GM12878 (cell line): ENCODE measurements around the gene IL10RA. TPM values are rescaled to one million over a fixed set of nuclear protein-coding genes. Genes with fewer than 3 reads are reported as not detected.

Experiments used
- ATF7 ChIP-seq: fragments of 450-650 bp; IDR thresholded peaks from 2 replicates; pipeline ENCODE4 v1.6.1; 2016; ENCODE audit warnings: low read depth, mild to moderate bottlenecking
- E2F8 ChIP-seq: fragments of 450-650 bp; IDR thresholded peaks from 2 replicates; pipeline ENCODE4 v1.6.1; 2018; ENCODE audit warnings: mild to moderate bottlenecking, low read depth, moderate library complexity; ENCODE audit not compliant: partially characterized antibody
- EED ChIP-seq: sonication (generic); IDR thresholded peaks from 2 replicates; pipeline ENCODE4 v1.6.1; 2016; ENCODE audit warnings: antibody characterized with exemption, low read depth
- MAX ChIP-seq: IDR thresholded peaks from 2 replicates; pipeline ENCODE4 v1.6.1; 2012; ENCODE audit warnings: low read depth, low read length, improper control_type of control experiment
- MEF2A ChIP-seq: IDR thresholded peaks from 2 replicates; pipeline ENCODE4 v1.6.1; 2011; ENCODE audit warnings: low read depth, mild to moderate bottlenecking, low read length, moderate library complexity; ENCODE audit not compliant: insufficient read depth
- NBN ChIP-seq: fragments of 450-650 bp; IDR thresholded peaks from 2 replicates; pipeline ENCODE4 v1.6.1; 2016
- NRF1 ChIP-seq: conservative IDR thresholded peaks from 2 replicates; pipeline ENCODE4 v1.6.1; 2011; ENCODE audit warnings: mild to moderate bottlenecking, low read depth, low read length, improper control_type of control experiment
- PAX5 ChIP-seq: IDR thresholded peaks from 2 replicates; pipeline ENCODE4 v1.6.1; 2011; ENCODE audit warnings: low read depth, low read length, borderline replicate concordance
- PML ChIP-seq: IDR thresholded peaks from 2 replicates; pipeline ENCODE4 v1.6.1; 2012; ENCODE audit warnings: low read length, inconsistent platforms
- RAD51 ChIP-seq: fragments of 450-650 bp; IDR thresholded peaks from 2 replicates; pipeline ENCODE4 v1.6.1; 2016; ENCODE audit warnings: moderate library complexity, mild to moderate bottlenecking, inconsistent platforms
- STAT3 ChIP-seq: IDR thresholded peaks from 2 replicates; pipeline ENCODE4 v1.6.1; 2011; ENCODE audit warnings: low read depth, low read length, improper control_type of control experiment
- ZNF217 ChIP-seq: fragments of 450-650 bp; IDR thresholded peaks from 2 replicates; pipeline ENCODE4 v1.6.1; 2017; ENCODE audit warnings: antibody characterized with exemption, mild to moderate bottlenecking
- ZNF274 ChIP-seq: IDR thresholded peaks from one replicate; pipeline ENCODE4 v1.8.0; 2011; ENCODE audit not compliant: insufficient read length, insufficient read depth
- polyA plus RNA-seq, 11 experiments: library from polyadenylated mRNA; depleted of rRNA in 4 of 11; unstranded in 6 of 11; stranded (reverse) in 5 of 11; fragments of >200 nt; fragmentation: Nextera tagmentation in 4 of 11; fragmentation: Illumina TruSeq in 1 of 11; extraction: Ambion mirVana in 4 of 11; extraction: Trizol in 1 of 11; gene quantifications; 1 replicate in 1 of 11; 2 replicates in 10 of 11; pipeline versions ENCODE4 v1.2.1 to v1.2.3, GENCODE V29; 2011 to 2016; ENCODE audit warnings: inconsistent platforms in 2 of 11, missing spikeins in 2 of 11, low read depth in 1 of 11
- total RNA-seq, 4 experiments: library from RNA; depleted of rRNA in 3 of 4; stranded (reverse); fragments of >200 nt in 3 of 4; fragmentation: Illumina TruSeq in 1 of 4; extraction: Trizol in 1 of 4; gene quantifications; 2 replicates each; pipeline versions ENCODE4 v1.2.1 to v1.2.3, GENCODE V29; 2013 to 2021
- TF ChIP-seq, protein P1 (sequence below): IDR thresholded peaks from 2 replicates; pipeline ENCODE4 v1.6.1; 2012; ENCODE audit warnings: low read length, inconsistent platforms
- TF ChIP-seq, protein P2 (sequence below): fragments of 450-650 bp; IDR thresholded peaks from 2 replicates; pipeline ENCODE4 v1.6.1; 2016; ENCODE audit warnings: mild to moderate bottlenecking

IL10RA gene
- total and polyA plus RNA-seq, 10 of the 15 experiments (the other 5 are each of a cell fraction or from before 2014, with no cell fraction given), result 0.77 to 45.9 (median 9.6) TPM

DNA sequence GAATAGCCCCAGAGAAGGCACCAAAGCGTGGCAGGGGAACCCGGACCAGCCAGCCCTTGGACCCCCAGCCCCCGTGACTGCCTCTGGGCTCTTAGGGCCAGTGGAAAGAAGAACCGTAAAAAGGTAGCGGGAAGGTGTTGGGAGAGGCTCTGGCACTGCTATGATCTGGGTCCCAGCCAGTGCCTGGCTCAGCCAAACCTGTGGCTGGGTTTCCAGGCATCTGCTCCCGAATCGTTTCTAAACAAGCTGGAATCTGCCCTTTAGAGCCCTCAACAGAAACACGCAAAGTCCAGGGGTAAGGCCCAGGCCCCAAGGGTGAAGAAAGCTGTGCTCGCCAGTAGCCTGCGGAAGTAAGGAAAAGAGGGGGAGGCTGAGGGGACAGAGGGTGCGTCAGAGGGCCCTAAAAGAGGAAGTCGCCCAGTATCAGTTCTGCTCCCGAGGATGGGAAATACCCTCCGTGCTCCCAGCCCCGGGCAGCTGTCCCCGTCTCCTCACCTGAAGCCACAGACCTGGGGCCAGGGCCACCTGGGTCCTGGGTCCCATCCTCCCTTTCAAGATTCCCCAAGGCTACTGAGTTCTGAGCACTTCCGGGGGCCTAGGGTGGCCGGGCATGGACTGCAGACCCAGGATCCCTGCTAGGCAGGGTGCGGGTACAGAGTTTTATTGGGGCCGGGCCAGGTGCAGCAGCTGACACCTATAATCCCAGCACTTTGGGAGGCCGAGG lies 24.7 kb downstream of the IL10RA start (continued):
- peak; percentile 72 for TF ChIP-seq E2F8
- TF ChIP-seq ZNF217, result peak; percentile 98
- peak; percentile 99 for TF ChIP-seq NBN
- no peak for TF ChIP-seq ZNF274
- TF ChIP-seq PML, result no peak
- TF ChIP-seq, protein P1, sequence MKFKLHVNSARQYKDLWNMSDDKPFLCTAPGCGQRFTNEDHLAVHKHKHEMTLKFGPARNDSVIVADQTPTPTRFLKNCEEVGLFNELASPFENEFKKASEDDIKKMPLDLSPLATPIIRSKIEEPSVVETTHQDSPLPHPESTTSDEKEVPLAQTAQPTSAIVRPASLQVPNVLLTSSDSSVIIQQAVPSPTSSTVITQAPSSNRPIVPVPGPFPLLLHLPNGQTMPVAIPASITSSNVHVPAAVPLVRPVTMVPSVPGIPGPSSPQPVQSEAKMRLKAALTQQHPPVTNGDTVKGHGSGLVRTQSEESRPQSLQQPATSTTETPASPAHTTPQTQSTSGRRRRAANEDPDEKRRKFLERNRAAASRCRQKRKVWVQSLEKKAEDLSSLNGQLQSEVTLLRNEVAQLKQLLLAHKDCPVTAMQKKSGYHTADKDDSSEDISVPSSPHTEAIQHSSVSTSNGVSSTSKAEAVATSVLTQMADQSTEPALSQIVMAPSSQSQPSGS, result peak; percentile 82; the same call in 1 of the 2 replicates
- no peak for TF ChIP-seq MAX
- TF ChIP-seq NRF1, result no peak
- TF ChIP-seq MEF2A, result peak; percentile 75
- peak; percentile 100 for TF ChIP-seq EED
- peak; percentile 100 for TF ChIP-seq PAX5
- TF ChIP-seq ATF7, result peak; percentile 85
- peak; percentile 83; the same call in 1 of the 2 replicates for TF ChIP-seq STAT3
- TF ChIP-seq, protein P2, sequence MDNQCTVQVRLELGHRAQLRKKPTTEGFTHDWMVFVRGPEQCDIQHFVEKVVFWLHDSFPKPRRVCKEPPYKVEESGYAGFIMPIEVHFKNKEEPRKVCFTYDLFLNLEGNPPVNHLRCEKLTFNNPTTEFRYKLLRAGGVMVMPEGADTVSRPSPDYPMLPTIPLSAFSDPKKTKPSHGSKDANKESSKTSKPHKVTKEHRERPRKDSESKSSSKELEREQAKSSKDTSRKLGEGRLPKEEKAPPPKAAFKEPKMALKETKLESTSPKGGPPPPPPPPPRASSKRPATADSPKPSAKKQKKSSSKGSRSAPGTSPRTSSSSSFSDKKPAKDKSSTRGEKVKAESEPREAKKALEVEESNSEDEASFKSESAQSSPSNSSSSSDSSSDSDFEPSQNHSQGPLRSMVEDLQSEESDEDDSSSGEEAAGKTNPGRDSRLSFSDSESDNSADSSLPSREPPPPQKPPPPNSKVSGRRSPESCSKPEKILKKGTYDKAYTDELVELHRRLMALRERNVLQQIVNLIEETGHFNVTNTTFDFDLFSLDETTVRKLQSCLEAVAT, result peak; percentile 80
- TF ChIP-seq RAD51, result no peak; the same call in 1 of the 2 replicates
